ENCODE measurements around the gene RNF149. TPM values are rescaled to one million over a fixed set of nuclear protein-coding genes. Genes with fewer than 3 reads are reported as not detected.
A peak's percentile ranks its signal among the peaks of the same experiment; 100 is the strongest.
"Not testable (repeated sequence)": the region's sequence is repeated elsewhere in the genome, so short reads cannot be mapped to it uniquely, and the experiment has no call there.

RNF149 gene
- total RNA-seq, 3 donors from 2014 or later (not counting 1 experiment from before 2014, with no cell fraction given), result 133 to 151 (median 149) TPM

GRCh38 chr2:101251844-101252407, 56.6 kb downstream of the RNF149 start:
- Mint-ChIP-seq H3K4me3 (peak overlapping the region; percentile 98), H3K4me1 (peaks cover 41% of the 10 kb centered on the region in 2 donors), H3K9me3 (no peaks in the 10 kb centered on the region), H3K36me3 (no peaks in the 10 kb centered on the region), H3K27ac (peak overlapping the region; percentile 93 to 94), H3K27me3 (ENCODE audit: low read depth in 2 of 2) (no peaks in the 10 kb centered on the region)
- Histone ChIP-seq H3K4me1 (ENCODE audit: control insufficient read depth, insufficient read depth, low read length) (peaks cover 35% of the 10 kb centered on the region), H3K36me3 (ENCODE audit: control insufficient read depth, insufficient read depth, low read length) (peaks cover 3% of the 10 kb centered on the region), H3K4me3 (ENCODE audit: low read length) (peak overlapping the region; percentile 84), H3K9me3 (ENCODE audit: control insufficient read depth, insufficient read depth, low read length) (no peaks in the 10 kb centered on the region), H3K27ac (ENCODE audit: low read length) (peak overlapping the region; percentile 74), H3K27me3 (ENCODE audit: control insufficient read depth, insufficient read depth, low read length) (no peaks in the 10 kb centered on the region)
- TF ChIP-seq, protein P1, sequence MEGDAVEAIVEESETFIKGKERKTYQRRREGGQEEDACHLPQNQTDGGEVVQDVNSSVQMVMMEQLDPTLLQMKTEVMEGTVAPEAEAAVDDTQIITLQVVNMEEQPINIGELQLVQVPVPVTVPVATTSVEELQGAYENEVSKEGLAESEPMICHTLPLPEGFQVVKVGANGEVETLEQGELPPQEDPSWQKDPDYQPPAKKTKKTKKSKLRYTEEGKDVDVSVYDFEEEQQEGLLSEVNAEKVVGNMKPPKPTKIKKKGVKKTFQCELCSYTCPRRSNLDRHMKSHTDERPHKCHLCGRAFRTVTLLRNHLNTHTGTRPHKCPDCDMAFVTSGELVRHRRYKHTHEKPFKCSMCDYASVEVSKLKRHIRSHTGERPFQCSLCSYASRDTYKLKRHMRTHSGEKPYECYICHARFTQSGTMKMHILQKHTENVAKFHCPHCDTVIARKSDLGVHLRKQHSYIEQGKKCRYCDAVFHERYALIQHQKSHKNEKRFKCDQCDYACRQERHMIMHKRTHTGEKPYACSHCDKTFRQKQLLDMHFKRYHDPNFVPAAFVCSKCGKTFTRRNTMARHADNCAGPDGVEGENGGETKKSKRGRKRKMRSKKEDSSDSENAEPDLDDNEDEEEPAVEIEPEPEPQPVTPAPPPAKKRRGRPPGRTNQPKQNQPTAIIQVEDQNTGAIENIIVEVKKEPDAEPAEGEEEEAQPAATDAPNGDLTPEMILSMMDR (IDR thresholded peaks at IDR 0.05), result no peak
- DNase-seq (peak in 1 of 2 donors; percentile 72), ATAC-seq (peak; percentile 15 to 26 (median 23))
- intact Hi-C loops (cut with micrococcal nuclease), result loop anchor here (2.0 kb wide), 1 partner anchor 249 kb away; the partner anchor contains the start of gene RPL31
- 37% methylated on average over 16 of the region's 16 CpGs for WGBS (ENCODE audit: insufficient coverage)

DNA sequence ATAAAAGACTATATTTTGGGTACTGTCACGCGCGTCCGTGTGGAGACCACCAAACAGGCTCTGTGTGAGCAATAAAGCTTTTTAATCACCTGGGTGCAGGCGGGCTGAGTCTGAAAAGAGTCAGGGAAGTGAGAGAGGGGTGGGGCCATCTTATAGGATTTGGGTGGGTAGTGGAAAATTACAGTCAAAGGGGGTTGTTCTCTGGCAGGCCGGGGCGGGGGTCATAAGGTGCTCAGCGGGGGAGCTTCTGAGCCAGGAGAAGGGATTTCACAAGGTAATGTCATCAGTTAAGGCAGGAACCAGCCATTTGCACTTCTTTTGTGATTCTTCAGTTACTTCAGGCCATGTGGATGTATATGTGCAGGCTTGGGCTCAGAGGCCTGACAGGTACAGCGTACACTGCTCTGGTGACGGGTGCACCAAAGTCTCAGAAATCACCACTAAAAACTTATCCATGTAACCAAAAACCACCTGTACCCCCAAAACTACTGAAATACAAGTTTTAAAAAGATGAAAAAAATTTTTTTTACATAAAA, 57.2 kb downstream of the RNF149 start:
- Mint-ChIP-seq H3K4me1 (peaks cover 35% of the 10 kb centered on the region in 2 donors), H3K4me3 (peak overlapping the region; percentile 28)
- intact Hi-C loops (cut with micrococcal nuclease); H3K36me3 Mint-ChIP-seq; H3K27me3 ChIP-seq (ENCODE audit: control insufficient read depth, insufficient read depth, low read length); H3K27me3 Mint-ChIP-seq (ENCODE audit: low read depth in 2 of 2); H3K4me3 ChIP-seq (ENCODE audit: low read length); H3K9me3 ChIP-seq (ENCODE audit: control insufficient read depth, insufficient read depth, low read length); H3K36me3 ChIP-seq (ENCODE audit: control insufficient read depth, insufficient read depth, low read length); H3K9me3 Mint-ChIP-seq; H3K27ac Mint-ChIP-seq; H3K27ac ChIP-seq (ENCODE audit: low read length); ATAC-seq; DNase-seq: not testable (repeated sequence)
- peaks cover 35% of the 10 kb centered on the region for H3K4me1 ChIP-seq (ENCODE audit: control insufficient read depth, insufficient read depth, low read length)
- WGBS (ENCODE audit: insufficient coverage), result 96% methylated on average over 10 of the region's 10 CpGs

DNA sequence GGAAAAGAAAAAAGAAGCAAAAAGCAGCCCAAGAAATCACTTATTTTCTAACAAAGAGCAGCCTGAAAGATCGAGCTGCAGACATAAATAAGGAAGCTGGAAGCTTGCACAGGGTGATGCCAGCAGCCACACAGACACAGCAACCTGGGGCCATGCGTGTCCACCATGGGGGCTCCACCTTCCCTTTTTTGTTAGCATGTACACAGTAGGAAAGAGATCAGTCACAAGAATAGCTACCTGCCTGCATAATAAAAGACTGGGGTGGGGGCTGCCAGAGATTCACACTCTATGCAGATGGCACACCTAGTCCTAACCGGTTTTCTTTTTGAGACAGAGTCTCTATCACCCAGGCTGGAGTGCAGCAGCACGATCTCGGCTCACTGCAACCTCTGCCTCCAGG, 58.7 kb downstream of the RNF149 start:
- Histone ChIP-seq H3K36me3 (ENCODE audit: control insufficient read depth, insufficient read depth, low read length) (peaks cover 1% of the 10 kb centered on the region), H3K9me3 (ENCODE audit: control insufficient read depth, insufficient read depth, low read length) (no peaks in the 10 kb centered on the region), H3K4me1 (ENCODE audit: control insufficient read depth, insufficient read depth, low read length) (peaks cover 22% of the 10 kb centered on the region), H3K27me3 (ENCODE audit: control insufficient read depth, insufficient read depth, low read length) (no peaks in the 10 kb centered on the region), H3K4me3 (ENCODE audit: low read length) (no peak overlapping the region), H3K27ac (ENCODE audit: low read length) (no peak overlapping the region)
- no peak for DNase-seq
- Mint-ChIP-seq H3K36me3 (no peaks in the 10 kb centered on the region), H3K4me1 (peaks cover 22 to 23% of the 10 kb centered on the region in 2 donors), H3K9me3 (no peaks in the 10 kb centered on the region), H3K4me3 (no peak overlapping the region), H3K27me3 (ENCODE audit: low read depth in 2 of 2) (no peaks in the 10 kb centered on the region), H3K27ac (no peak overlapping the region)
- no peak for ATAC-seq
- 76% methylated on average over 5 of the region's 5 CpGs for WGBS (ENCODE audit: insufficient coverage)
- intact Hi-C loops (cut with micrococcal nuclease), result no loop called here
- TF ChIP-seq, protein P1 (IDR thresholded peaks at IDR 0.05), result no peak

- H3K27ac Mint-ChIP-seq; H3K9me3 ChIP-seq (ENCODE audit: control insufficient read depth, insufficient read depth, low read length); H3K36me3 Mint-ChIP-seq; H3K9me3 Mint-ChIP-seq; ATAC-seq; H3K36me3 ChIP-seq (ENCODE audit: control insufficient read depth, insufficient read depth, low read length); H3K27ac ChIP-seq (ENCODE audit: low read length); H3K4me3 ChIP-seq (ENCODE audit: low read length); DNase-seq; H3K27me3 Mint-ChIP-seq (ENCODE audit: low read depth in 2 of 2); H3K4me3 Mint-ChIP-seq; intact Hi-C loops (cut with micrococcal nuclease); H3K27me3 ChIP-seq (ENCODE audit: control insufficient read depth, insufficient read depth, low read length): not testable (repeated sequence)
- peaks cover 11 to 13% of the 10 kb centered on the region in 2 donors for H3K4me1 Mint-ChIP-seq
- H3K4me1 ChIP-seq (ENCODE audit: control insufficient read depth, insufficient read depth, low read length), result peaks cover 12% of the 10 kb centered on the region
- 85% methylated on average over 4 of the region's 5 CpGs for WGBS (ENCODE audit: insufficient coverage)
These were observed 59.7 kb downstream of the RNF149 start for GRCh38 chr2:101248756-101249155.

DNA sequence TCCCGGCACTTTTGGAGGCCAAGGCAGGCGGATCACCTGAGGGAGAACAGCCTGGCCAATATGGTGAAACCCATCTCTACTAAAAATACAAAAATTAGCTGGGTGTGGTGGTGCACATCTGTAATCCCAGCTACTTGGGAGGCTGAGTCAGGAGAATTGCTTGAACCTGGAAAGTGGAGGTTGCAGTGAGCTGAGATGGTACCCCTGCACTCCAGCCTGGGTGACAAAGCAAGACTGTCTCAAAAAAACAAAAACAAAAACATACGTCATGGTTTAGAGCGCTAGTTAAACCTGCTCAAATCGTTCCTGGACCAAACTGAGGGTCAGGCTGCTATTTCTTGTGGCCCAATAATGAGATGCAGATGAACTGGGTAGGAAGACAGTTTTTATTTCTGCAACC, 63.0 kb downstream of the RNF149 start:
- not testable (repeated sequence) for H3K4me1 Mint-ChIP-seq; H3K27me3 Mint-ChIP-seq (ENCODE audit: low read depth in 2 of 2)

DNA sequence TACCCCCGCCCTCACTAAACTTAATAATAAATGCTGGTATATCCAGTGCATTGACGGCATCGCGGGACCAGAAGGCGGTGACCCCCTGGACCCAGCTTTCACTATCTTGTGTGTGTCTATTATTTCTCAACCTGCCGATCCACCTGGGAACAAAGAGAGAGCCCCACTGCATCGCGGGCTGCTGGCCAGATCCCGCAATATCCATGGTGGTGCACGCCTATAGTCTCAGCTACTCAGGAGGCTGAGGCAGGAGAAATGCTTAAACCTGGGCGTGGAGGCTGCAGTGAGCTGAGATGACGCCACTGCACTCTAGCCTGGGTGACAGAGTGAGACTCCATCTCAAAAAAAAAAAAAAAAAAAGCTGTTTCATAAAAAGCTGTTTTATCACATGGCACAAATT, 63.6 kb downstream of the RNF149 start:
- H3K4me3 Mint-ChIP-seq; H3K27me3 ChIP-seq (ENCODE audit: control insufficient read depth, insufficient read depth, low read length); H3K4me1 ChIP-seq (ENCODE audit: control insufficient read depth, insufficient read depth, low read length); H3K27ac ChIP-seq (ENCODE audit: low read length); H3K36me3 ChIP-seq (ENCODE audit: control insufficient read depth, insufficient read depth, low read length); H3K4me3 ChIP-seq (ENCODE audit: low read length); H3K9me3 Mint-ChIP-seq; H3K27me3 Mint-ChIP-seq (ENCODE audit: low read depth in 2 of 2); DNase-seq; H3K9me3 ChIP-seq (ENCODE audit: control insufficient read depth, insufficient read depth, low read length); H3K36me3 Mint-ChIP-seq; intact Hi-C loops (cut with micrococcal nuclease); ATAC-seq; H3K4me1 Mint-ChIP-seq; H3K27ac Mint-ChIP-seq: not testable (repeated sequence)
- WGBS (ENCODE audit: insufficient coverage), result 93% methylated on average over 11 of the region's 12 CpGs

More for the DNA sequence above, 63.0 kb downstream of the RNF149 start:
- ATAC-seq; H3K4me3 Mint-ChIP-seq; H3K27ac ChIP-seq (ENCODE audit: low read length); H3K27me3 ChIP-seq (ENCODE audit: control insufficient read depth, insufficient read depth, low read length); H3K9me3 Mint-ChIP-seq; H3K36me3 Mint-ChIP-seq; DNase-seq; intact Hi-C loops (cut with micrococcal nuclease); H3K36me3 ChIP-seq (ENCODE audit: control insufficient read depth, insufficient read depth, low read length); H3K9me3 ChIP-seq (ENCODE audit: control insufficient read depth, insufficient read depth, low read length); H3K4me3 ChIP-seq (ENCODE audit: low read length); H3K27ac Mint-ChIP-seq; H3K4me1 ChIP-seq (ENCODE audit: control insufficient read depth, insufficient read depth, low read length): not testable (repeated sequence)
- WGBS (ENCODE audit: insufficient coverage), result 88% methylated on average over 3 of the region's 5 CpGs

Measured in natural killer cell (primary cell).